RKO (cell line): ENCODE measurements around the gene TFIP11.
"Not testable (repeated sequence)": the region's sequence is repeated elsewhere in the genome, so short reads cannot be mapped to it uniquely, and the experiment has no call there.

ENCODE experiments used
- DNase-seq: peaks from one replicate; pipeline ENCODE4 v3.0.0-alpha.2; 2016; ENCODE audit warnings: low spot score

TFIP11 gene

DNA sequence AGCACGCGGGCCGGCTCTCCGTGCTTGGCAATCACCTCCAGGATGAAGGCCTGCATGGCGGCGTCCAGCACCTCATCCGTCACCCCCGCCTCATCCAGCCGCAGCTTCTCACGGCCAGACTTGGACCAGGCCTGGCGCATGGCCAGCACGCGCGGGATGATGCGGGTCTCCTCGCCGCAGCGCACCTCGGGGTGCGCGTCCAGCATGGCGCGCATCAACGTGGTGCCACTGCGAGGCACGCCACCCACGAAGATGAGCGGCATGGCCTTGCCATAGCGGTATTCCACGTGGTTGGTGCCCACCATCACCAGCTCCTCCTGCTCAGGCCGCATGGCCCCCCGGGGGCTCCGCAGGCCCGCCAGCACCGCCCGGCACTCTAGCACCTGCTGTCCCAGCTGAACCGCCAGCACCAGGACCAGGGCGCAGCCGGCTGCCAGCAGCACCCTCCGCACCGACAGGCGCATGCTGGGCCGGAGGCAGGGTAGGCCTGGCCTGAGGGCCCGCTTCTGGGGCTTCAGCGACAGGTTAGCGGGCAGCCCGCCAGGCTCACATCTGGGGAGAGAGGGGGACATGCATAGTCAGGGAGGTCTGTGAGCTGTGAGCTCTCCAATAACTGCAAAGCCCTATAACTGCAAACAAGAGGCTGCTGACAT lies 29.0 kb upstream of the TFIP11 start:
- no peak for DNase-seq

DNA sequence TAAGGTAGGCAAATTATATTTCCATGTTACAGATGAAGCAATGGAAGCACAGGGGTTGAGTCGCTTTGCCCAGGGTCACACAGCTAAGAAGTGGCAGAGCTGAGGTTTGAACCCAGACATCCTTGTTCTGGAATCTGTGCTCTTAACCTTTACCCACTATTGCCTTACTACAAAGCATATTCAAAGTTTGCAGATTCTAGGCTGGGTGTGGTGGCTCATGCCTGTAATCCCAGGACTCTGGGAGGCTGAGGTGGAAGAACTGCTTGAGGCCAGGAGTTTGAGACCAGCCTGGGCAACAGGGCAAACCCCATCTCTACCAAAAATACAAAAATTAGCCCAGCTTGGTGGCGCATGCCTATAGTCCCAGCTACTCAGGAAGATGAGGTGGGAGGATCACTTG lies 27.8 kb upstream of the TFIP11 start:
- DNase-seq: no peak

DNA sequence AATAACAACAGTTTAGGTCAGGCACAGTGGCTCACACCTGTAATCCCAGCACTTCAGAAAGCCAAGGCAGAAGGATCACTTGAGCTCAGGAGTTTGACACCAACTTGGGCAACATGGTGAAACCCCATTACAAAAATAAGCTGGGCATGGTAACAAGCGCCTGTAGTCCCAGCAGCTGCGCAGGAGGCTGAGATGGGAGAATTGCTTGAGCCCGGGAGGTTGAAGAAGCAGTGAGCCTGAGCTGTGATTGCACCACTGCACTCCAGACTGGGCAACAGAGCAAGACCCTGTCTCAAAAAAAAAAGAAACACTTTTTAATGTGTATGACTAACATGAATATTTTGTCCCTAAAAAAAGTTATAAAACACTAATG lies 24.5 kb upstream of the TFIP11 start:
- no peak for DNase-seq

DNA sequence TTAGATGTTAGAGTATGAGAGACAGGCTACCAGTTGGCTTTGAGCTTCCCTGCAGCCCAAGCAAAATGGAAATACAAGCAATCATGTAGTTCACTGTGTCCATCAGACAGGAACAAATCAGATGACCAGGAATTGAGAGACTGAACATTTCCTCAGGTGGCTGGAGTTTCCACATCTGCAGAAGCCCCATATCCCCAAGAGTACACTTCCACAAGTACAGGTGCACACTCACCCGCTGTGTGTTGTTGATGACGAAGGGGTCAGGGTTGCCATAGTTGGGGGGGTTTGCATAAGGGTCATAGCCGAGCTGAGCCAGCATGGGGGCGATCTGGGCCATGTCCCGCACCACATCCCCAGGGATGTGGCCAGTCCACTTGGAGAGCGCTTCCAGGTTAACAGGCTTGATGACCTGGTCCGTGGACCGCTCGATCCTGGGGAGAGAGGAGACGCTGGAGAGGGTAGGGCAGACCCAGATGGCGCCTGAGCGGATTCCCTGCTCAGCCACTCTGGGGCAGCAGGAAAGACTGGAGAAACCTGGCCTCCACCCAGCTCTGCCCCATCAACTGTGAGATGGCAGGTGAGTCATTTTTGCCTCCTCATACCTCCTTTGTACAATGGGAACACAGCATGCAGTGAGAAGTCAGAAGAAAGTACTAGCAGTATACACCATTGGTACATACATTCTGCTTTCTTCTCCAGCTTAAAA lies 23.9 kb upstream of the TFIP11 start:
- DNase-seq: peak; percentile 39

DNA sequence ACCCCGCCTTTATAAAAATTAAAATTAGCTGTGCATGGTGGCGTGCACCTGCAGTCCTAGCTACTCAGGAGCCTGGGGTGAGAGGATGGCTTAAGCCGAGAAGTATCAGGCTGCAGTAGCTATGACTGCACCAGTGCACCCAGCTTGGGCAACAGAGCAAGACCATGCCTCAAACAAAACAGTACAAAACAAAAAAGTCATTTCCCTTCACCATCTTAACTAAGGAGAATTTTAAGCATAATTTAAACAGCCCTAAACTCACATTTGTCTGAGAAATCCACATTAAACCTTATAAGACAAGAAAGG lies 23.3 kb upstream of the TFIP11 start:
- DNase-seq: no peak

DNA sequence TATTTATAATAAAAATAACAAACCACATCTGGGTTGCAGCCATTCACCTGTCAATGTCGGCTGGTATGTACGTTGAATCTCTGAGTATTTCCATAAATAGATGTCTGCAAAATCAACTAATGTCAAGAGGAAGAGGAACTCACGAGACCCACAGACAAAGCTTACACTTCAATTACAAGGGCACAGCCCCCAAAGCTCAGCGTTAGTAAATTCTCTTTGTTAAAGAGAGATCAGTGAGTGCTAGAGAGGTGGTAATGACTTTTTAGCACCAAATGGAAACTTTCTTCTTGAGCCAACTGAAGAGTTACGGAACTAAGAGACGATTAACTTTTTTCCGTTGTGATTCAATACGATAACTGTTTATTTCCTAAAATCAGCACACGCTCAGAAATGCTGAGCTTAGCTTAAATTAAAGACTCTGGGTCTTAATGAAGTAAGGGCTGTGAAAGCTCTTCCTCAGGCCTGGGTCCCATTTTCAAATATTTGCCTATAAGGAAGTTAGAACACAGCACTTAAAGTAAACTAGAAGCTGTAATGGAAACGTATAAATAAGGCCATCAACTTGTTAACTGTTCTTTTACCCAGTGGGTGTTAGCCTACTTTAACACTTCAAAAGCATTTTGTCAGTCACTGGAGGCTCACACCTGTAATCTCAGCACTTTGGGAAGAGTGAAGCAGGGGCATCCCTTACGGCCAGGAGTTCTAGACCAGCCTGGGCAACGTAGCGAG lies 22.8 kb upstream of the TFIP11 start:
- DNase-seq: no peak

DNA sequence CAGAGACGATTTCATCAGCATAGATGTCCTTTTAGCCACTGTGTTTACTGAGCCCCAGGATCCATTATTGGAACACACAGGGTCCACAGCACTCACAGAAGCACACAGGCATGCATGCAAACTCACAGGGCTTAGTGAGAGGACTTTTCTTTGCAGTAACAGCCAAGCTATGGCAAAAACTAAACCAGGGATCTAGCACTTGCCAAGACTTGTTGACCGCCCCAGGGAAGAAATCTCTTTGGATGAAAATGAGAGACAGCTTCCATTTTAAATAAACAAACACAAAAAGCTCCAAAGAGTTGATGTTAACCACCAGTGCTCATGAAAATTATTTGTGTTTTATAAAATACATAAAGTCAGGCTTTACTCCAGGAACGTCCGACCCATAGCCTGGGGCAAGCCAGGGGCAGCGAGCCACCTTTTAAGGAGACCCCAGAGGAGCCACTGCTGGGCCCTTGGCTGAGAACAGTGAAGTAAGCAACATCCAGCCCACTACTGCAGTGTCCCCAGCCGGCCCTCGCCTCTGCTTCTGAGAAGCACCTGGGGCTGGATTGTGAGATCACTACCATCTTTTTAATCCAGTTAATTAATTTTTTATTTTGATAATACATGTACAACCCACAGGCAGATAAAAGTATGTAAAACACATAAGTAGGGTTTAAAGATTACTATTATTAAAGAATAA lies 22.0 kb upstream of the TFIP11 start:
- DNase-seq: no peak

DNA sequence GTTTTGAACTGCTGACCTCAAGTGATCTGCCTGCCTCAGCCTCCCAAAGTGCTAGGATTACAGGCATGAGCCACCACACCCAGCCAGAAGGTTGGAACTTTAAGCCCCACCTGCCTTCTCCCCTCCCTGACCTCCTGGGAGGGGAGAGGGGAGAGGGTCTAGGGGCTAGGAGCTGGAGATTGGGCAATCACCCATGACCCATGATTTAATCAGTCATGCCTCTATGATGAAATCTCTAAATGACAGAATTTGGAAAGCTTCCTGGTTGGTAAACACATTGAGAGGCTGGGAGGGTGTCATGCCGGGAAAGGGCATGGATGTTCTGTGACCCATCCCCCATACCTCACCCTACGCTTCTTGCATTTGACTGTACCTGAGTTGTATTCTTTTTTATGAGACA lies 17.1 kb upstream of the TFIP11 start:
- DNase-seq: no peak

DNA sequence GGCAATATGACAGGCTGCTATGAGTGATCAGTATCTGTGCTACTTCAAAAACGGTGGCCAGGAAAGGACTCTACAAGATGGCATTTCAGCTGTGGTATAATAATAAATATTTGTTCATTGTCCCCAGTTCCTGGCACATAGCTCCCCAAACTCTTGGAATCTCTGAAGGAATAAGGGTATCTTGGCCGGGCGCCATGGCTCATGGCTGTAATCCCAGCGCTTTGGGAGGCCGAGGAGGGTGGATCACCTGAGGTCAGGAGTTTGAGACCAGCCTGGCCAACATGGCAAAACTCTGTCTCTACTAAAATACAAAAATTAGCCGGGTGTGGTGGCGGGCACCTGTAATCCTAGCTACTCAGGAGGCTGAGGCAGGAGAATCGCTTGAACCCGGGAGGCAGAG lies 16.2 kb upstream of the TFIP11 start:
- DNase-seq: not testable (repeated sequence)

DNA sequence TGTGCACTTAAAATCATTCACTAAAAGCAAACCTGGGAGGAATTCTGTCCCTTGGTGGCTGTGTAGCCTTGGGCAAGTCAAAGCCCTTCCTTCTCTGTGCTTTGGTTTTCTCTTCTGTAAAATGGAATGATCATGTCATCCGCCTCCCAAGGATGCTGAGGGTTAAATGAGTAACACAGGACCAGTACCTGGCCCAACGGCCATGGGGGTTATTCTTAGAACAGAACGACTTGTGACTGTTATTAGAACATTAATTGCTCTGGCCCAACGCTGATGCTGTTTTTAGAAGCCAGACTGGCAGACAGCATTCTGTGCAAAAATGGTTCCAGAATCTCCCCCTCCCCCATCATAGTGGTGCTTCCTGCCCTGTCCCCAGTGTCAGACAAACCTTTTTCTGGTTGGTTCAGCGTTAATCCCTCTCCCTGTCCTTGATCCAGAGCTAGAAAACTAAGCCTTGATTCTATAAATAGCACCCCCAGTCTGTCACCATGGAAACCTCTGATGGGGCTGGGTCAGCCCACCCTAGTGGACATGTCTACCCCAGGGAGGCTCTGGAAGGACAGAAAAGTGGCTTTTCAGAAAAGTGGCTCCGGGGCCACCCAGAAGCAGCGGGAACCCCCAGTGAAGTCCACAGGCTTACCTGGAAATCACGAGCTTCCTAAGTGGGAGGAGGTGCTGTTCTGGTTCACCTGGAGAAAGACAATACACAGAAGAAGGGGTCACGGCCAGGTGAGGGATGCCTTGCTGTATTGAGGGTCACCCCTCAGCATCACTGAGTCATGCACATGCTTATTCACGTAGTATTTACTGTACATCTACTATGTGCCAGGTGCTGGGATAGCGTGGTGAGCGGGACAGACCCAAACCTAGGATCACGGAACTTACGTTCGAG lies 15.5 kb upstream of the TFIP11 start:
- DNase-seq: no peak

DNA sequence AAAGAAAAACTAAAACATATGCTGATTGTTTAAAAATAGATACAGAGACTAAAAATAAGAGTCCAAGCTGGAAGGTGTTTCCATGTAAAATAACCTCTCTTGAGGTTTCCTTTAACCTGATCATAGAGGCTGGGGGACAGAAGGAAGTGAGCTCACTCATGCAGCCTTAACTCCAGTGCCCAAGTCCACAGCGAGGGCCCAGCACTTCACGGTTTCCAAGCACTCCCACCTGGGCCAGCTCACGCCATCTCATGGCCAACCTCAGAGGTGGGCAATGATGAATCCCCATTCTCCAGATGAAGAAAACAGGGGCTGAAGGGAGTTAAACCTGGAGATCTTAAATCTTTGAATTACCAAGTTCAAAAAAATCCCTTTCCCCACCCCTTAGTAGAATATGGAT lies 14.9 kb upstream of the TFIP11 start:
- DNase-seq: no peak

DNA sequence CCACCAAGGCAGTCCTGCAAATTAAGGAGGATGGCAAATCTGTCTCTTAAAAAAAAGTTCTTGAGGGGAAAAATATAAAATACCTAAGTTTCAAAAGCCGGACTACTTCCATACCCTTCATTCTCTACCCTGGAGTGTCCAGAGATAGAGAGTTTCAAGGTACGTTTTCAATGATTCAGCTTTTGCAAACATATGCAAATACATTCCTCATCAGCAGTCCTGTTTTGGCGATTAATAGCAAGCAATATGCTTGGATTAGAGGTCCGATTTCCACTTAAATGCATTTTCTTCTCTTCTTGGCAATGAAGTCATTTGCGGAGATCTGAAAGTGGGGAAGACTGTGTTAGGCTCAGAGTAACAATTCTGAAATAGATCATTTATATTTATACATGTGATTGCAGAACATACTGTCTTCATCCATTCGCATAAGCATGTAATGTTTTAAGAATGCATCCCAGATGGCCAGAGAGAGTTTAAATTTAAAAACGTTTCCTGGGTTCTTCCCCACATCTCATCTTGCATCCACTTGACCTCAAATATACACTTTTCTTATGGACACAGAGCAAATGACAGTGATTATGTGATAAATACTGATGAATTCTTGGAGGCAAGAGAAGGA lies 13.8 kb upstream of the TFIP11 start:
- DNase-seq: no peak

DNA sequence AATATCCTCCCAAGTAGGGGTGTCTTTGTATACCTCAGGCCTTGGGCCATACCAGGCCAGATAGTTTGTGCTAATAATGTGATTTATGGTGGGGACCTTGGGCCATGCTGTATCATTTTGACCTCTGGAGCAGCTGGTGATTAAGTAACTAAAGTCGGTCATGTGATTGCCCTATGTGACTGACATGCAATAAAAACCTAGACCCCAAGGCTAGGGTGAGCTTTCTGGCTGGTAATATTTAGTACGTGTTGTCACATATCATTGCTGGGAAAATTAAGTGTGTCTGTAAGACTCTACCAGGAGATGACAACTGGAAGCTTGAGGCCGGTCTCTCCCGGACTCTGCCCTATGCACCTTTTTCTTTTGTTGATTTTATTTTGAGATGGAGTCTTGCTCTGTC lies 12.6 kb upstream of the TFIP11 start:
- DNase-seq: no peak

DNA sequence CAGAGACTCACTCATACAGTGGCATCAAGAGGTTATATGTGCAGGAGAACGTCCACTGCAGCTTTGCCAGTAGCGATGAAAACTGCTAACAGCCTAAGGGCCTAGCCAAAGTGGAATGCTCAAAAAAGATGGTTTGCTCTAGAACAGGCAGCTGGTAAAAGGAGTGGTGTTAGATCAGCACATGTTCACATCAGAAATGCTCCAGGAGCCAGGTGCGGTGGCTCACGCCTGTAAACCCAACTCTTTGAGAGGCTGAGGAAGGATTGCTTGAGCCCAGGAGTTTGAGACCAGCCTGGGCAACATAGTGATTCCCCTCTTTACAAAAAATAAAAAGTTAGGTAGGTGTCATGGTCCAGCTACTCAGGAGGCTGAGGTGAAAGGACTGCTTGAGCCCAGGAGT lies 10.3 kb upstream of the TFIP11 start:
- no peak for DNase-seq

DNA sequence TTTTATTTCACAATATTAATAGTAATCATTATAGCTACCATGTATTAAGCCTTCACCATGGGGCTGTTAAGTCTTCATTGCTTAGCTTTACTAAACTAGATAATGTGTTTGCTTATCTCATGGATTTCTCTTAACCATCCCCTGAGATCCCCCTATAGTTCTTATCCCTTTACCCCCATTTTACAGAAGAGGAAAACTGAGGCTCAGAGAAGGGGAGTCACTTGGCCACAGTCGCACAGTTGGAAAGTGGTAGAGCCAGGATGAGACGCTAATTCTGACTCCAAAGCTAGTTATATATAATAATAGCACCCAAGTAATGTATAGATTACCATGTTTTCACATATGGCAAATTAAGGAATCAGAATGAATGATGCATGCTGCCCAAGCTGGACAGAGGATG lies 9.7 kb upstream of the TFIP11 start:
- DNase-seq: no peak

DNA sequence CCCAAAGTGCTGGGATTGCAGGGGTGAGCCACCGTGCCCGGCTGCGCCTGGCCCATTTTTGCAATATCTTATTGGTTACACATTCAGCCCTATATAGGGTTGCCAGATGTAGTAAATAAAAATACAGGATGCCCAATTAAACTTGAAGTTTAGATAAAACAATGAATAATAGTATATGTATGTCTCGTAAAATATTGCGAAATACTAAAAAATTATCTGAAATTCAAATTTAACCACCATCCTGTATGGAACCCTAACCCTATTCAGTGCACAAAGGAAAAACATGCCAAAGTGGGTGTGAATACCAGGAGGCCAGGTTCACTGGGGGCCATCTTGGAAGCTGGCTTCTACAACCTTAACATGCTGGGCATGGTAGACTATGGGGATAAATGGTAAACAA lies 5.2 kb upstream of the TFIP11 start:
- DNase-seq: no peak

DNA sequence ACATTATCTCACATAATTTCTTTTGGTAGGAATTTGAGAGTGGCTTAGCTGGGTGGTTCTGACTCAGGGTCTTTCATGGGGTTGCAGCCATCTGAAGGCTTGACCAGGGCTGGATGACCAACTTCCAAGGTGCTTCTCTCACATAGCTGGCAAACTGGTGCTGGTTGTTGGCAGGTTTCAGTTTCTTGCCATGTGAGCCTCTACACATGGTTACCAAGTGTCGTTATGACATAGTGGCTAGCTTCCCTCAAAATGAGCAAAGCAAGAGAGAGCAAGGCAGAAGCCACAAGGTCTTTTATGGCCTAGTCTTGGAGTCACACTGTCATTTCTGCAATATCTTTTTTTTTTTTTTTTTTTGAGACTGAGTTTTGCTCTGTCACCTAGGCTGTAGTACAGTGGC lies 4.2 kb upstream of the TFIP11 start:
- no peak for DNase-seq

DNA sequence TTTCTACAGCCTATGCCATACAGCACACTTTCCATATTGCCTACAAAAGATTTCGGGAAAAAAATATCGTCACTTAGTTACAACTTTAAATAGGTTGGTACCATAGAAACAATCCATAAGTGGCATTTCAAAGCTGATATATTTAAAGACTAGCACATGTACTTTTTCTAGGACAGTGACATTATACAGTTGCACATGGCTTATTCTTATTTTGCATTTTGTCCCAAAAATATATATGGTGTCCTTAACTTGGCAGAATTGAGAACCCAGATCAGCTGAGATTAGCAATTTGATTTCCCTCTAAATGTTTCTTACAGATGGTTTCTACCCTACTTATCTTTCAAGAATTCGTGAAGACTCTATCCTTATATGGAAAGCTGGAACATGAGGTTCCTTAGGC lies 3.7 kb upstream of the TFIP11 start:
- DNase-seq: no peak

DNA sequence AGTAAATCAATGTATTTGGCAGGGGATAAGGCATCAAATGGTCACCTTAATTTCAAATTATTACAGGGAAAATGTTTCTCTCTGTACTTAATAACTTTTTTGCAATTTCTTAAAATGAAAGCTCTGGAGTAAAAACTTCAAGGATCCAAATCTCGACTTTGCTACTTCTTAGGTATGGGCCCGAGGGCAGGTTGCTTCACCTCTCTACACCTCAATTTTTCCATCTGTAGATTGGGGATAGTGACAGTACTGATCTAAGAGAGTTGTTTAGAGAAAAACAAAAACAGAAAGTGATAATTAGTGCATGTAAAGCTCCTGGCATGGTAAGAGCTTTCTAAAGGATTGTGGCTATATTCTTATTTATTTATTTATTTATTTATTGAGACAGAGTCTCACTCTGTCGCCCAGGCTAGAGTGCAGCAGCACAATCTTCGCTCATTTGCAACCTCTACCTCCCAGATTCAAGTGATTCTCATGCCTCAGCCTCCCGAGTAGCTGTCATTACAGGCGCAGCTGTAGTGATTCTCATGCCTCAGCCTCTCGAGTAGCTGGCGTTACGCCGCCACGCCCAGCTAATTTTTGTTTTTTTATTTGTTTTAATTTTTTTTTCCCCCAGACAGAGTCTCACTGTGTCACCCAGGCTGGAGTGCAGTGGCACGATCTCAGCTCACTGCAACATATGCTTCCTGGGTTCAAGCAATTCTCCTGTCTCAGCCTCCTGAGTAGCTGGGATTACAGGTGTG lies 2.3 kb upstream of the TFIP11 start:
- DNase-seq: no peak

DNA sequence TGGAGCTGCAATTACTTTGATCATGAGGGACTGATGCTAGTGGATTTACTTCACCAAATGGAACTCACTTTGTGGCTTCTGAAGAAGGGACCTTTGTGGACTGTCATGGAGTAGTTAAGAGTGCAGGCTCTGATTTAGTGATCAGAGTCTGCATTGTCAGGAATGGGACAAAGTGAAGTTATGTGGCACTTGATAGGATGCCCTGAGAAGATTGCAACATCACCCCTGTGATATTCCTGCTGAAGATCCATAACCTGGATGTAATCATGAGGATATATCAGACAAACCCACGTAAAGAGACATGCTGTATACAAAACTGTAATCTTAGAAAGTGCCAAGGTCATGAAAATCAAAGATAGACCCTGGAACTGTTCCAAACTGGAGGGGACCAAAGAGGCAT lies 1.6 kb upstream of the TFIP11 start:
- no peak for DNase-seq

DNA sequence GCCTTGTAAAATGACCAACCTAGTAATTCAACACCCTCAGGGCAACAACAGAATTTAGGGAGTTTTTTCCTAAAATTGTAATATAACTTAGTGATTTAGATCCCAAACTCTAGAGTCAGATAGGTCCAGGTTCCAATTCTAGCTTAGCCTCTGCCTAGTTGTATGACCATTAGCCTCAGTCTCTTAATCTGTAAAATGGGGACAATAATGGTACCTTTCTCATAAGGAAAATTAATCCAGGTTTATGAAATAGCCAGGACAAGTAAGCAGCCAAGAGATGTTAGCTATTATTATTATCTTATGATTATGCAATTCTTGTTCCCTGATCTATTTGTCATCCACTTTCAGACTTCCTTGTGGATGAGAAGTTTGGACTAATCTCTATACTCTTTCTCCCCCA lies 4.1 kb downstream of the TFIP11 start:
- DNase-seq: no peak
